ENCODE results near the gene HEXD. TPM values are rescaled to one million over a fixed set of nuclear protein-coding genes. Genes with fewer than 3 reads are reported as not detected.
"Not testable (repeated sequence)": the region's sequence is repeated elsewhere in the genome, so short reads cannot be mapped to it uniquely, and the experiment has no call there.

HEXD gene
- total RNA-seq, 1 donor from 2014 or later: 14.8 TPM

DNA sequence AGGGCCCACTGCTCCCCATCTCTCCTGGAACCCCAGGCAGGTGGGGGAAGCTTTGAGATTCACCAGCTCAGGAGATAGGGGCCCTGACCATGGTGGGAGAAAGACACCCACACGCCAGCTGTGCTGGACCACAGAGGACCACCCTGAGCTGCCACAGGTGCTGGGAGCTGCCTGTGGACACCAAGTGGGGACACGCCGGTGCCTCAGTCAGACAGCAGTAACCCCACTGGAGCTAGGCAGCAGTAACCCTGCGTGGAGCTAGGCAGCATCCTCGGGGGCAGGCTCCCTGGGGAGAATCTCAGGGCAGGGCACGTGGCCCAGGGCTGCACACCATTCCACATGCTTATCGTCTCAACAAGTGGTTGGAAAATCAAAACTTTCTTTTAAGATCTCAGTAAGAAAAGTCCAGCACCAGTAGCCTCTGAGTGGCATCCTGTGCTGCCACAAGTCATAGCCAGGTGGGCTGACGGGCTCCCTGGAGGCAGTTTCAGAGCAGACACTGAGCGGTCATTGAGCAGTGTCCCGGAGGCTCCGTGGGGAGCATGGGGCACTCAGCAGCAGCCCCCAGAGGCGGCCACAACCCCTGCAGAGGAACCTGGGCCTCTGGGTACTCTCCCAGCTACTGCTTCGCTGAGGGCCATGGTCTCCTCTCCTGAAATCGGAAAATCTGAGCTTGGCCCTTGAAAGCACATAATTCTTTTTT lies 8.0 kb upstream of the HEXD start:
- DNase-seq: no peak
- intact Hi-C loops (cut with DNase I): no loop called here
- no peak for ATAC-seq (ENCODE audit: poor library complexity)

DNA sequence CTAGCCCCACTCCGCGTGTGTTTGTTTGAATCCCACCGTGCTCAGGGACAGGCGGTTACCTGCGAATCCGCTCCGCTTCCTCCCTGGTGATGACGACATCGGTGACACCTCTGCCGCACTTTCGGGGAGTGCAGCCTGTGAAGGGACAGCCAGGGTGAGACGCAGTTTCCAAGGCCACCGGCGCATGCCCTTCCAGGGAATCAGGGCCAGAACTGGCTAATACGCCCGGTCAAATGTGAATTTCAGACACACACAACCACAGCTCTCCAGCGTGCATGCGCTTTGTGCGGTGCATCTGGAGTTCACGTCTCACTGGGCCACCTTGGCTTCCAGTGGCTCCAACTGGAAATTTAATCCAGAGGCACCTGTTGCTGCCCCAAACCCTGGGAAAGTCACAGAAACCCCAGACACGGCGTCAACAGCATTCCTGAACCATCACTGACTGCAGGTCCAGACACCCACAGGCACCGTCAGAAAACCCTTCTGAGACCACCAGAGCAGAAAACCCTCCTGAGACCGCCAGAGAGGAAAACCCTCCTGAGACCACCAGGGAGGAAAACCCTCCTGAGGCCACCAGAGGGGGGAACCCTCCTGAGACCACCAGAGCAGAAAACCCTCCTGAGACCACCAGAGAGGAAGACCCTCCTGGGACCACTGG lies 6.6 kb upstream of the HEXD start:
- no peak for DNase-seq
- no peak for ATAC-seq (ENCODE audit: poor library complexity)
- intact Hi-C loops (cut with DNase I): no loop called here

DNA sequence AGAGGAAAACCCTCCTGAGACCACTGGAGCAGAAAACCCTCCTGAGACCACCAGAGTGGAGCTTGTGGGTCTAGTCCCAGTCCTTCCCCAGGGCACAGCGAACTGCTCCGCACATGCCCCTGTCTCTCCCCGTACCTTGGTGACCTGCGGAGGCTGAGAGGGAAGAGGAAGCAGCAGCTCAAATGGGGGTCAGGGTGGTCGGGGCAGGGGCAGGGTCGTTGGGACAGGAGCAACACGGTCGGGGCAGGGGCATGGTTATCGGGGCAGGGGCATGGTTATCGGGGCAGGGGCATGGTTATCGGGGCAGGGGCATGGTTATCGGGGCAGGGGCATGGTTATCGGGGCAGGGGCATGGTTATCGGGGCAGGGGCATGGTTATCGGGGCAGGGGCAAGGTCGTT lies 6.1 kb upstream of the HEXD start:
- ATAC-seq (ENCODE audit: poor library complexity); intact Hi-C loops (cut with DNase I); DNase-seq: not testable (repeated sequence)

DNA sequence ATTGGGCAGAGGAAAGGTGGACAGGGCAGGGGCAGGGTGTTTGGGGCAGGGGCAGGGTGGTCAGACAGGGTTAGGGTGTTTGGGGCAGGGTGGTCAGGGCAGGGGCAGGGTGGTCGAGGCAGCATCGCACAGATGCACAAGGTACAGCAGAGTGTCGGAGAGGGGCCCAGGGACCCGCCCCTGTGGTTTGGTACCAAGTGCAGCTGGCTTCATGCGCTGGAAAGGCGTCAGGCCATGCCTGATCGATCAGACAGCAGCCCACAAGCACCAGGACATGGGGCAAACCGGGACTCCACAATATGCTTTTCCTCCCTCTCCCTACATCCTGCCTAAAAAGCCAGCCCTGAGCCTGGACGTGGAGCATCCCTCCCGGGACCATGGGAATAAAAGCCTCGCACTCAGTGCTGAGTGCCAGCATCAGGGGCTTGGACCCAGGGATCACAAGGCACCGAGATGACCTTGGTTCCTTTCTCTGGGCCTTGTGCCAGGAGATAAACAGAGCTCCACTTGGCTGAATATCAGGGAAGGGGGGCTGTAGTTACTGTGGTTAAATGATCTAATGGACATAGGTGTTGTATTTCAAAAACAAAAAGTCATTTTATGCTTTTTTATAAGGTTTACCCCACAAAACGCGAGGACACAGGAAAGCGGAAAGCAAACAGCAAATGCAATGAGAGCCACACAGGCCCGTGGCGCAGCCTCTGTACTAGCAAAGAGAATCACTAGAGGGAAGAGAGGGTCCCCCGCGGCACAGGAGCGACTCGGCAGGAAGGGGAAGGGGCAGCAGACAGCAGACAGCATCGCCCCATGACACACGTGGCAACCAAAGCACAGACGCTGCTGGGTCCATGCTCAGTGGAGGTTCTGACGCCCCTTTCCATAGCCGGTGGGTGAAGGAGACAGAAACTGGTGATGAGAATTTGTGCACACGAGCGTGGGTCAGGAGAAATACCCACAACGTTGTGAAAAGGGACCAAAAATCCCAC lies 5.3 kb upstream of the HEXD start:
- intact Hi-C loops (cut with DNase I): no loop called here
- no peak for DNase-seq
- peak; percentile 28 for ATAC-seq (ENCODE audit: poor library complexity)

DNA sequence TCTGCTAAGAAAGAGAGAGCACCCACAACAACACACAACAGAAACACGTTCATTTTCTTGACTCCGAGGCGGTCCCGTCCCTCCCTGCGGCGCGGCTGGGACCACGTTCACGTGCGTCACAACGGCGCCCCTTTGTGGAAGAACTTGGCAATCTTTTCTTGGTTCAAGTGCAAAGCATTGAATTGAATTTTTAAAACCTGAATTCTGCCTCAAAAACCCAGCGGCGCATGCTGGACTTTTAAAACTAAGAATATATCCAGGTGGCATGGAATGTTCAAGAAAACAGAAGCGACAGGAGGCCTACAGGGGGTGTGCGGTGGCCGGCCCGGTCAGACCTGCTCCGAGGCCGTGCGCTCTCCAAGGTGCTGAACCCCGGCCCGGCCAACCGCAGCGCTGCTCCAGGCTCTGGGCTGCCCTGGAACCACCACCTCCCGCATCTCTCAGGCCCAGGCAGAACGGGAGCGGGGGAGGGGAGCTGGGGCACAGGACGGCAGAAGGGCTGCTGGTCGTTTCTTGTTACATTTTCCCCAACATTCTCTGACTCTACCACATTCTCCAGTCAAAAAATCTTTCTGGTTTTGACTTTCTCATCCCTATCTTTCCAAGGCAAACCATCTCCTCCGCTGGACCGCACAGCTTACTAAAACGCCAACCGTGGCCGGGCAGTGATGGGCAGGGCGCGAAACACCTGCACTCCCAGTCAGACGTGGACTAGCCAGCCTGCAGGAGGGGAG lies 3.4 kb upstream of the HEXD start:
- ATAC-seq (ENCODE audit: poor library complexity): peak; percentile 78
- peak; percentile 81 for DNase-seq
- intact Hi-C loops (cut with DNase I): loop anchor here (1.0 kb wide), 1 partner anchor 62 kb away; no protein-coding TSS in a partner anchor

DNA sequence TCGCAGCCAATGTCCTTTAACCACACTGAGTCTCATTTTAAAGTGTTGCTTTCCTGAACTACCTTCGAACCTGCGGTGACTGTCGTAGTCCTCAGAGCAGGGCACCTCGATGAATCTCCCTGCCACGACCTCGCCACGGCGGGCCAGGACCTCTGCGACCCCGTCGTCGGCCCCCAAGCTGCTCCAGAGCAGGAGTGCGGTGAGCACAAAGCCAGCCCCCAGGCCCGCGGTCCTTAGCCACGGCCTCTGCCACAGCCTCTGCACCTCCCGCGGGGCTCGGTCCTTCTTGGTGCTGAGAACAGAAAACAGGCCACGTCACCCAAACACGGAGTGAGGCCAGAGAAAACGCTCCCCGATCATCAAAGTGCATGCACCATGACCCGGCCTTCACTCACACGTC lies 2.8 kb upstream of the HEXD start:
- no peak for DNase-seq
- intact Hi-C loops (cut with DNase I): no loop called here
- ATAC-seq (ENCODE audit: poor library complexity): no peak

DNA sequence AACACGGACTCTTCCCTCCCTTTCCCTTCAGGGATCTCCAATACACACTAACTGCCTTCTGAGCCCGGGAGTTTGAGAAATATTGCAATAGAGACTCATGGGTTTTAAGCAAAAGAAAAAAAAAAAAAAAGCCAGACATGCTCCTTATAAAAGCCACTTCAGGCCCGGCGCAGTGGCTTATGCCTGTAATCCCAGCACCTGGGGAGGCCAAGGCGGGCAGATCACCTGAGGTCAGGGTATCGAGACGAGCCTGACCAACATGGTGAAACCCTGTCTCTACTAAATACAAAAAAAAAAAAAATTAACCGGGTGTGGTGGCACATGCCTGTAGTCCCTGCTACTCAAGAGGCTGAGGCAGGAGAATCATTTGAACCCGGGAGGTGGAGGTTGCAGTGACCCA lies 2.4 kb upstream of the HEXD start:
- no peak for DNase-seq
- intact Hi-C loops (cut with DNase I): no loop called here
- ATAC-seq (ENCODE audit: poor library complexity): no peak

DNA sequence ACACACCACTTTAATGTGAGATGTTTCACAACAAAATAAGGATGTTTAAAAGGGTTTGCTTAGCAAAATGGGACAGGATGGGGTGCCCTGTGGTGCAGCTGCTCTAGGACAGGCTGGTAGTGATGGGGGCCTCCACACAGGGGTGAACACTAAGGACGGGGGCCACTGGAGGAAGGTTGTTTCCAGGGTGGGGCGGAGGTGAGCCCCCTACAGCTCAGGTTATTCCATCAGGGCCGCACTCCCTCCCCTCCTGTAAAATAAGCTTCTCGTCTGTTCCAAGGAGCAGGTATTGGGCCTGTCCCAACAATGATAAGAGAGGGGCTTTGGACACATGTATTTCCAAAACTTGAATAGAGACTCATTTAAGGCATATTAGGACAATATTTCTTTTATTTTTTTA lies 1.9 kb upstream of the HEXD start:
- DNase-seq (no peak), ATAC-seq (ENCODE audit: poor library complexity) (no peak)
- intact Hi-C loops (cut with DNase I): no loop called here

DNA sequence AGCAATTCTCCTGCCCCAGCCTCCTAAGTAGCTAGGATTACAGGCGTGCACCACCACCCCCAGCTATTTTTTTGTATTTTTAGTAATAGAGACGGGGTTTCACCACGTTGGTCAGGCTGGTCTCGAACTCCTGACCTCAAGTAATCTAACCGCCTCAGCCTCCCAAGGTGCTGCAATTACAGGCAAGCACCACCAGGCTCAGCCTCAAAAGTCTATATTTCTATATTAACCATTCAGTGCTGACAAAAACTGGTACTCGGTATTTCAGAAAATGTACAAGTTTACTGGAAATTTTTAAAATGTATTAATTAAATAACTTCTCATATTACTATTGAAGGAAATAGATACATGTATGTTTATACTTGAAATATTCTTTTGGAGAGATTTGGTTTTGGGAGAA lies 1.4 kb upstream of the HEXD start:
- intact Hi-C loops (cut with DNase I): no loop called here
- DNase-seq (no peak), ATAC-seq (ENCODE audit: poor library complexity) (no peak)

DNA sequence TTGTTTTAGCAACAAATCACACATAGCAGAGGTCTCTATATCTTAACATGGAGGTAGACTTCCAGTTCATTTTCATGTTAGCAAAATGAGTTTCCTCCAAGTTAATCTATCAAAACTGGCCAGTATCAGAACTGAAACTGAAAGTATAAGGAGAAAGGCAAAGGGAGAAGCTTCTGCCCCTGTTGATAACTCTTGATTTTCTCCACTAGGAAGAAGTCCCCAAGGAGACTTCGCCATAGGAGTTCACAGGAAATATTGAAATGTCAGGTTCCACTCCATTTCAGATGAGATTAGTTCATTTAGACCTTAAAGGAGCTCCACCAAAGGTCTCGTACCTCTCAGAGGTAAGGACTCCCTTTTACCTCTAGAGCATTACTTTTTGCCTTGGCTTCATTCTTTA lies 1.4 kb downstream of the HEXD start:
- intact Hi-C loops (cut with DNase I): no loop called here
- ATAC-seq (ENCODE audit: poor library complexity) (no peak), DNase-seq (no peak)

DNA sequence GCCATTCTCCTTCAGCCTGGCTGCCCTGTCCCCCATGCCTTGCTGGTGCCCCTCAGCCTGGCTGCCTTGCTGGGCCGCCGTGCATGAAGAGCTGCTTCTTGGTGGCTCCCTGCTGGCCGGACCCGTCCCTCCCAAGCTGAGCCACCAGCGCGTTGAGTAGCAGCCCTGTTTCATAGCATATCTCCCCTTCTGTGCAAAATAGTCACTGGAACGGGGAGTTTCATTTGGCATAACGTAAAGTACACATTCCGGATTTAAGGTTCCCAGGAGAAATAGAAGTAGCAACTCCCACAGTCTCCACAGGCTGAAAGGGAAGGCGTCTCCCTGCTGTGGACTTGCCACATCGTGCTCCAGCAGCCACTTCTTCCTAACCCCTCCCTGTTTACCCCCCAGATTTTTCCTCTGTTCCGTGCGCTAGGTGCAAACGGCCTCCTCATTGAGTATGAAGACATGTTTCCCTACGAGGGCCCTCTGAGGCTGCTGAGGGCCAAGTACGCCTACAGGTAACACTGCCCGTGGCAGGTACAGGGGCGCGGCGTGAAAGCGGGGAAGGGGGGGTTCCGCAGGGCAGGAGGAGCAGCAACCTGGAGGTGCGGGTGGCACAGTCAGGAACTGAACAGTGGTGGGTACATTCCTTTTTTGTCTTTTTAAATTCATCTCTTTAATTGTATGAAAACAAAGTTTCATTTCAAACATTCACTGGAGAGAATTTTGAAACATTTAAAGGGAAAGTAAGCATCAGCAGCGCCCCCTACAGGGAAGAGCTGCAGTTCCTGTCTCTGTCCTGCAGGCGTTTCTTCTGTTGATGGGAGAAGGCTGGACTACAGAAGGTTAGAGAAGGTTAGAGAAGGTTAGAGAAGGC lies 6.1 kb downstream of the HEXD start:
- intact Hi-C loops (cut with DNase I): no loop called here
- DNase-seq: no peak
- ATAC-seq (ENCODE audit: poor library complexity): no peak

DNA sequence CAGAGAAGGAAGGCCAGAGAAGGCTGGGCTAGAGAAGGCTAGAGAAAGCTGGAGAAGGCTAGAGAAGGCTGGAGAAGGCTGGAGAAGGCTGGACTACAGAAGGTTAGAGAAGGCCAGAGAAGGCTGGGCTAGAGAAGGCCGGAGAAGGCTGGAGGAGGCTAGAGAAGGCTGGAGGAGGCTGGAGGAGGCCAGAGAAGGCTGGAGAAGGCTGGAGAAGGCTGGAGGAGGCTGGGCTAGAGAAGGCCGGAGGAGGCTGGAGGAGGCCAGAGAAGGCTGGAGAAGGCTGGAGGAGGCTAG lies 6.7 kb downstream of the HEXD start:
- no peak for DNase-seq
- no peak for ATAC-seq (ENCODE audit: poor library complexity)
- intact Hi-C loops (cut with DNase I): no loop called here

DNA sequence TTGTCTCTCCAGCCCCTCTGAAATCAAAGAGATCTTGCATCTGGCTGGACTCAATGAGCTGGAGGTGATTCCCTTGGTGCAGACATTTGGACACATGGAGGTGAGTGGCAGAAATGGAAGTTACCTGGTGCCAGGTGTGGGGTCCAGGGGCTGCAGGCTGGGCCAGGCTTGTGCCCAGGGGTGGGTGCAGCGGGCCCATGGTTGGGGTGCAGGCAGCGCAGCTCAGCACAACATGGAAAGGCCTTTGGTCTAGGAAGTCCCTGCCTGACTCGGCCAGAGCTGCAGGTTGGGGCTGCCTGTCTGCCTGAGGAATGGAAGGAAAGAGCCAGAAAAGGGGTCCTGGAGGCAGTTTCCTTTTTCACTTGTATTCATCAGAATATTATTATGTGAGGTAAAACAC lies 10.4 kb downstream of the HEXD start:
- no peak for ATAC-seq (ENCODE audit: poor library complexity)
- intact Hi-C loops (cut with DNase I): no loop called here
- no peak for DNase-seq

DNA sequence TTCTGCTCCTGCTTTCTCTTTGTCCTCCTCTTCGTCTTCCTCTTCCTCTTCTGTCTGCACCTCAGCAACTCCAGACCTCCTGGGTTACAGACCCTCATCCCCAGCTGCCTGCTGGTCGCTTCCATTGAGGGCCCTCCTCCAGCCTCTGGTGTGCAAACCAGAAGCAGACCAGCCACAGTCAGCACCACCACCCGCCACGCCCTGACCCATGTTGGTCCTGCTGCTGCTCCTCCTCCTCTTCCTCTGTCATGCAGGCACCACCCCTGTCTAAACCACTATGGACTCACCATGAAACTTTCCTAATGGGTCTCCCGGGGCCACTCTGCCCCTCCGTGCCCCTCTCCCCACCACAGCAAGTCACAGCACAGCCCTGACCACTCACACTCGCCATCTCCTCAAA lies 11.7 kb downstream of the HEXD start:
- intact Hi-C loops (cut with DNase I): no loop called here
- ATAC-seq (ENCODE audit: poor library complexity): no peak
- no peak for DNase-seq

DNA sequence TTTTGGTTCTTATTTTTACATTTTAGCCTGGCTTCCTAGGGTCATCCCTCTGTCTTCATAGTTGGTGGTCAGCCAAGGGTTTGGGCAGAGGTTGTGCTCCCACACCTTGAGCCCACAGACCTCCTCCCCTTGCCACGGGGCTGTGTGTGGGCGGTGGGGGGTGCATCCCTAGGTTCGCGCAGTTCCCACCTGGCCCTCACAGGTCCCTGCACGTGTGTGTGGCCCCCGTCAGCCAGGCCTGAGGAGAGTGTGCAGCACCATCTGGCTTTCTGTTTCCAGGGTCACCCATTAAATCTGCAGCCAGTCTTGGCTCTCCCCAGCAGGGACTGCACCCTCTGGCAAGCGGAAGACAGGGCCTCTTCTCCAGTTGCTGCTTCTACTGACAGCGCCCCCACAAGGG lies 13.9 kb downstream of the HEXD start:
- no peak for DNase-seq
- intact Hi-C loops (cut with DNase I): no loop called here
- ATAC-seq (ENCODE audit: poor library complexity): no peak

DNA sequence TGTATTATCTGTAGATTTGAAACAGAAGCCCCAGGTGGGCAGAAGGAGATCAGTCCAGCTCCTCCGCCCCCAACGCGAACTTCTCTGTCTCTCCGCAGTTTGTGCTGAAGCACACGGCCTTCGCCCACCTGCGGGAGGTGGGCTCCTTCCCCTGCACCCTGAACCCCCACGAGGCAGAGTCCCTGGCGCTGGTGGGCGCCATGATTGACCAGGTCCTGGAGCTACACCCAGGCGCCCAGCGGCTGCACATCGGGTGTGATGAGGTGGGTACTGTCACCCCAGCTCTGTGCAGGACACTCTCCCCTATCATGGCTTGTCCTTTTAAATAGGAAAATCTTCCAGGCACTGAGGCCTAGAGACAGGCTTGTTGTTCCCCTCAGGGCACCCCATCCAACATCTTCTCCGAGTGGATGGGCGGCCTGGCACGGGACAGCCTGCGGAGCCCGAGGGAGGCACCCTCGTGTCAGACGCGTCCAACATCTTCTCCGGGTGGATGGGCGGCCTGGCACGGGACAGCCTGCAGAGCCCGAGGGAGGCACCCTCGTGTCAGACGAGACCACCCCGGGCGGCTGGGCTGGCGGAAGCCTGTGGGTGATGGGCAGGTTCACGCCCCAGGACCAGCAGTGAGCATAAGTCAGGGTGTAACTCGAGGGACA lies 15.5 kb downstream of the HEXD start:
- intact Hi-C loops (cut with DNase I): no loop called here
- DNase-seq: no peak
- no peak for ATAC-seq (ENCODE audit: poor library complexity)

DNA sequence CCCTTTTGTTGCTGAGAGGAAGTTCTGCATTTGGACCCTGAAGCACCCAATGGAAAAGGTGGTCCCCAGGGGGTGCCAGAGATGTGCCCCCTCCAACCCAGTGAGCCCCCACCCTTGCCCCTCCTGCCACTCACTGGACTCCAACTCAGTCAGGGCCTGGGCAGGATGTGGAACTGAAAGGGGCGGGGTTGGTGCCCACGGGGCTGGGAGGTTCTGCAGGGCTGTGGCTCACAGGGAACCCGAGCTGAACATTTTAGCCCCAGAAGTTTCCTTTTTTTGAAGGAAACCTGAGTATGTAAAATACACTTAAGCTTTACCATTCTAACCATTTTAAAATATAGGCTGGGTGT lies 16.0 kb downstream of the HEXD start:
- no peak for ATAC-seq (ENCODE audit: poor library complexity)
- intact Hi-C loops (cut with DNase I): no loop called here
- DNase-seq: no peak

DNA sequence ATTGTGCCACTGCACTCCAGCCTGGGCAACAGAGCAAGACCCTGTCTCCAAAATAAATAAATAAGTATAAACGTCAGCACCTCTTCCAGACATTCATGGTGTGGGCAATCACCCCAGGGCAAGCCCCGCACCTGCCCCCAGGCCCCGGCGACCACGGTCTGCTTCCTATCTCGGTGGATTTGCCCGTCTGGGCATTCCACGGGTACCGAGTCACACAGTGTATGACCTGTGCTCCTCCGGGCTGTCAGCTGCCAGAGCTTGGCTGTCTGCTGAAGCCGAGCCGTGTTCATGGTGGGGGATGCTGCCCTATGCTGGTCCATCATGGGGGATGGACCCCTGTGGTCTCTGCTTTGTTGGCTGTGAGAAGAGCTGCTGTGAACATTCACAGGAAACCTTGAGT lies 17.0 kb downstream of the HEXD start:
- no peak for DNase-seq
- intact Hi-C loops (cut with DNase I): no loop called here
- no peak for ATAC-seq (ENCODE audit: poor library complexity)

Measured in Right ventricle myocardium superior (tissue), 1 donor.